HuH-7.5 (cell line): ENCODE measurements around the gene SLC25A51.
"Not testable (repeated sequence)": the region's sequence is repeated elsewhere in the genome, so short reads cannot be mapped to it uniquely, and the experiment has no call there.

ENCODE experiments used
- DNase-seq: peaks from one replicate; pipeline ENCODE4 v3.0.0; 2011; ENCODE audit warnings: low spot score

SLC25A51 gene

DNA sequence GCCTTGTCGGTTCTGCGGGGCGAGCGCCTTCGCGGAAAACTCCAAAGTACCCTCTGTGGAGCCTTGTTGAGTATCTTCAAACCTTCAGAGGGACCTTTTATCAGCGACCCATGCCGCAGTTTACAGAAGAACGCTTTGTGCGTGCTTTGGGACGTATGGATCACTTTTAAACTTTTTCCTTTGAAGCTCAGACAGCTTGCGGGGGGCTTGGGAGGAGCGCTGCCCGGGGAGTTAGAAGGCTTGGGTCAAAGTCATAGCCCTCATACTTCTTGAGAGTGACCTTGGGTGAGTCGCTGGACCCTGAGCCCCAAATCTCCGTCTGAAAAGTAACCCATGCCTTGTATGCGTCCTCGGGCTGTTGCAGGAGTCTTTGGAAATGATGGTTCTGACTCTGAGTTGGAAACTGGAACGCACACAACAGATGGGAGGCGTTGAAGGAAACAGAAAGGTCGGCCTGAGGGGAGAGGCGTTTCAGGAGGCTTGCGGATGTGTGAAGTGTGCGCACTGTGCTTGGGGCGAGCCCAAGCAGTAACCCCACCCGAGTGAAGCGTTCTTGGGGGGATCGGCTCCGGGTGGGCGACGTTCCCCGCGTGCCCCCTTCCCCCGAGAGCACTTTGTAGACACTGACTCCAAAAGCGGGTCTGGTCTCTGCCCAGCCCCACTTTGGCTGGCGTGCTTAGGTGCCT is 661 bp upstream of the SLC25A51 start:
- no peak for DNase-seq

DNA sequence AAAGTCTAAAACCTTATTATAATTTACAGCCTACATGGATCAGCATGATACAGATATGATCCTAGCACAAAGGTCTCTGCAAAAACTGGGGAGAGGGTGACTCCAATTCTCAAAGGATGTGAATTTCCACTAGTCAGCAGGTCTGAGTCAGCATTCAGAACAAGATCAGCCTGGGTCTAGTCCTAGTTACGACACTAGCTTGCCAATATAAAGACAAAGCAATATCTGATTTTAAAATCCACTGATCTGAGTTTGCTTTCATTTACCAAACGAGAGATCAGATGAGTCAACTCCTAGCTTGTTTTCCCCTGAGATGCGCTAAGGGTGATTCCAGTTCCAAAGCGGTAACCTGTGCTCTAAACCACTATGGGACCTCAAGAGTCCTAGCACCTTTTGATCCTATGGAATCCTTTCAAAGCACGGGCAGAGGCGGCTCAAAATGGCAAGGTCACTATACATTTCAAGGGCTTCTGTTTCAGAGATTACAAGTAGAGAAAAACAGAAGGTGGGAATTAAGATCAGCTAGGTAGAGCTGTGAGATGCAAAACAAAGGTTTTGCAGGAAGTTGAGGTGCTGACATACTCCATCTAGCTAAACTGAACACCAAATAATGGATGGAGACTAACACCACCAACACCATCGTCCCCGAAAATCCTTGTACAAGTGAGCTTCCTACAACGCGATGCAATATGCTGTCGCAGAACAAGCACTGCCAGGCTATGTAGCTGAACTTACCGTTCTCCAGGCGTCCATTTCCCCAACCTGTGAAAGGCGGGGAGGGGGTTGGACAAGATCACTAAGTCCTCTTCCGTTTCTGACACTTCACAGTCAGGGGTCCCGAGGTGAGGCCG is 906 bp downstream of the SLC25A51 start:
- no peak for DNase-seq

DNA sequence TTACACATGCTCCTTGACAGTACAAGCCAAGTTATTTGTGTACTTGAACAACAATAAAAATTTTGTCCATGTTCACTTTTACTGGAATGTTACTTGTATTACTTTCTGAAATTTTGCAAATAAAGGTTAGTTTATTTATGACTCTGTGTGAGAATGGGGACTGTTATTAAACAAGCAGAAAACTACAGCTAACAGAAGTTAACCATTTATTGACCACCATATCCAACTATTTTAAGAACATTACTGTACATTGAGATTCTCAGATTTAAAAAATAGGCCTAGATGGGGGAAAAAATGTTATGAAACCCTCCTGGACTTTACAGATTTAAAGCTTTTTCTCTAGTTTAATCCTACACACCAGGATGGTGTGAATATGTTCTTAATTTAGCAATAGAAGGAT is 1.8 kb downstream of the SLC25A51 start:
- DNase-seq: no peak

DNA sequence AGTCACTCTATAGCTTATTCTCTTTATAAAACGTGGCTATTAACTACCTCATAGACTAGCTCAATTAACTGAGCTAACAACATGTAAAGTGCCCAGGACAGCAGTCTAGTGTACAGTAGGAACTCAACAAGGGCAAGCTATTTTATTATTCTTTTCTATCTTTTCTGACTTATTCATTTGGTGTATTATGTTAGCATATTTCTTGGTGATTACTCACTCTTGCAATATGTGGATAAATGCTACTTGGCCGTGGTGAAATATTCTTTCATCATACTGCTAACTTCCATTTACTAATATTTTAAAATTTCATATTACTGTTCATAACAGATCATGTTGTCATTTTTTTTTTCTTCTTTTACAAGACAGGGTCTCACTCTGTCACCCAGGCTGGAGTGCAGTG is 4.9 kb downstream of the SLC25A51 start:
- DNase-seq: no peak

GRCh38 chr9:37897665-37898064 is 6.3 kb downstream of the SLC25A51 start:
- no peak for DNase-seq

DNA sequence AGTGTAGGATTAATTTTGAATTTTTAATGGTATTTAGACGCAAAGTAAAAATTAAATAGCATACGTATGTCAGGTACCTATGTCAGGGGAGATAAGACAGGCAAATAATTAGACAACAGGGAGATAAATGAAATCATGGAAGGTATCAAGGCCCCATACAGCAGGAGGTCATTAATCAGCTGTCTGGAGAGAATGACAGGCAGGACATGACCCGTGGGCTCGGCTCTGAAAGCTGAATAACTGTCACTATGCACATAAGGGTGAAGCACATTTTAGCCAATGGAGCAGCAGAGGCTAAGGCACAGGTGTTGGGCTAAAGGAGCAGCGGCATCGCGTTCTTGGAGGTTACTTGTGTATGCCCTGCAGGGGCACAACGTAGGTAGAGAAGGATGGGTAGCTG is 11.9 kb downstream of the SLC25A51 start:
- DNase-seq: no peak

- DNase-seq: not testable (repeated sequence)
These were observed 12.9 kb downstream of the SLC25A51 start for GRCh38 chr9:37891042-37891441.

- DNase-seq: no peak
These were observed 14.4 kb downstream of the SLC25A51 start for GRCh38 chr9:37889536-37889935.

DNA sequence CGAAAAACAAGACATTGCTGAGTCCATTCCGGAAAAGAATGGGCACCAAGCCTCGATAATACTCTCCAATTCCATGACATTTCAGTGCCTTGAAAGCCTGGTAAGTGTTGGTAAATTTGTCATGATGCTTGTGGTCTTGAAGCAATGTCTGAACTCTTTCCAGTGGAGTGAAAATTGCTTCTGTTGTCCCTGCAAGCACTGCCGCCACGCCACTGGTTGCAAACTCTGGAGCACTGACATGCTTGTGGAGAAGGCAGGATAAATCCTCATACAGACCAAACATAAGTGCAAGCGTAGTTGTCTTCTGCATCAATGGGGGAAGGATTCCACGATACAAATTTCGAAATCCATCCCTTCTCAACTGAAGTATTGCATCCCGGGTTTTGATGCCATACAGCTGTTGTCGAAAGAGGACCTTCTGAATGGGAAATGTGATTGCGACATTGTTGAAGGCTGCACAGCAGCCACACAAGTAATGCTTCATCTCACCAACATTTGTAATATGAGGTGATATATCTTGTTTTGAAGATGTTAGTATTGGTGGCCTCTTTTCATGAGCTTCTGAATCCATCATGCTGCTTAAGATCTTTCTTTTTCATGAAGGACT is 15.8 kb downstream of the SLC25A51 start:
- not testable (repeated sequence) for DNase-seq

GRCh38 chr9:37880916-37881479 is 22.9 kb downstream of the SLC25A51 start:
- DNase-seq: no peak

- DNase-seq: no peak
These were observed 27.6 kb downstream of the SLC25A51 start for GRCh38 chr9:37876376-37876775.

- DNase-seq: no peak
These were observed 30.0 kb downstream of the SLC25A51 start for GRCh38 chr9:37873955-37874354.

DNA sequence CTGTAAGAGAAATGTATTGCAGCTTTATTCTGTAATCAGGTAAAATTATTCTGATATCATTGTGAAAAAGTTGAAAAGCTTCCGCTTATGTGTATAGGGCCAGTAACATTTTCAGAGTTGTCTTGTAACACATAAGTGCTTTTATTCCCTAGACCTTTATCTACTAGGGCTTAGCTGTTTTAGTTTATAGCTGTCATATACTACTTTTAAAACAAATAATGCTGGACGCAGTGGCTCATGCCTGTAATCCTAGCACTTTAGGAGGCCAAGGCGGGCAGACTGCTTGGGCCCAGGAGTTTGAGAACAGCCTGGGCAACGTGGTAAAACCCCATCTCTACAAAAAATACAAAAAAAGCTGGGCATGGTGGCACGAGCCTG is 33.1 kb downstream of the SLC25A51 start:
- DNase-seq: no peak

GRCh38 chr9:37870081-37870798 is 33.7 kb downstream of the SLC25A51 start:
- DNase-seq: no peak

GRCh38 chr9:37862530-37862929 is 41.4 kb downstream of the SLC25A51 start:
- no peak for DNase-seq

DNA sequence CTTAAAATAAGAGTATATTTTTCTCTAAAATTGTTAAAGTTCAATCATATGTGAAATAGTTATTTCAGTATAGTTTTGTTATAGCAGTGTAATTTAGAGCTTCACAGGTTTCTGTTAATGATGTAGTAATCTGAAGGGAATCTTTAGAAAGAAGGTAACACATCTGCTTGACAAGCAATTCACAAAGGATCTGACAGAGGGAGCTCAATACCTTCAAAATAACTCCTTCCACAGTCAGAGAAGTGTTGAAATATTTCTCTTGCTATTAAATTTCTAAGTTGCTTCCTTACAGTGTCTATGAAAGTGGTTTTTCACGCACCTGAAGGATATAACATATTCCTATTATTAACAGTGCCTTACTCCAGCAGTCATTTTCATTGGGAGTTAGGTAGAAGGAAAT is 44.9 kb downstream of the SLC25A51 start:
- no peak for DNase-seq

DNA sequence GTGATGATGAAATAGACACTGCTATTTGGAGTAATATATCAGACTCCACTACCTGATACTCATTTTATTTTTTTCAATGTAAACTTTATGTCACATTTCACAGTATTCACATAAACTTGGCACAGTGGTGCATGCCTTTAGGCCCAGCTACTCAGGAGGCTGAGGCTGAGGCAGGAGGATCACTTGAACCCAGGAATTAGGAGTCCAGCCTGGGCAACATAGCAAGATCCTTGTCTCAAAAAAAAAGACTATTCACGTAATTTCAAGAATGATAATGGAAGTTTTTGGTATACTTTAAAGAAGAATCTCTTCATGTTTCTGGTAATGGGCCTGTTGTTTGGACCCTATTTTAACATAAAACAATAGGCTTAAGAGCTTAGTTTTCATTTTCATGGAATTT is 47.4 kb downstream of the SLC25A51 start:
- no peak for DNase-seq

DNA sequence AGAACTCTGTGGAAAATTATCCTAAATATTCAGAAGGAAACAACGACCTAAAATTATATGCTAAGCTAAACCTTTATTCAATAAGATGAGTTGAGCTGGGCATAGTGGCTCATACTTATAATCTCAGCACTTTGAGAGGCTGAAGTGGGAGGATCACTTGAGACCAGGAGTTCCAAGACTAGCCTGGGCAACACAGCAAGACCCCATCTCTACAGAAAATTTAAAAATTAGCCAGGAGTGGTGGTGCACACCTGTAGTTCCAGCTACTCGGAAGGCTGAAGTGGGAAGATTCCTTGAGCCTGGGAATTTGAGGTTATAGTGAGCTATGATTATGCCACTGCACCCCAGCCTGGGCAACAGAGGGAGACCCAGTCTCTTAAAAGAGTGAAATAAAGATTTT is 51.7 kb downstream of the SLC25A51 start:
- DNase-seq: no peak

- no peak for DNase-seq
These were observed 63.2 kb downstream of the SLC25A51 start for GRCh38 chr9:37840560-37841194.

DNA sequence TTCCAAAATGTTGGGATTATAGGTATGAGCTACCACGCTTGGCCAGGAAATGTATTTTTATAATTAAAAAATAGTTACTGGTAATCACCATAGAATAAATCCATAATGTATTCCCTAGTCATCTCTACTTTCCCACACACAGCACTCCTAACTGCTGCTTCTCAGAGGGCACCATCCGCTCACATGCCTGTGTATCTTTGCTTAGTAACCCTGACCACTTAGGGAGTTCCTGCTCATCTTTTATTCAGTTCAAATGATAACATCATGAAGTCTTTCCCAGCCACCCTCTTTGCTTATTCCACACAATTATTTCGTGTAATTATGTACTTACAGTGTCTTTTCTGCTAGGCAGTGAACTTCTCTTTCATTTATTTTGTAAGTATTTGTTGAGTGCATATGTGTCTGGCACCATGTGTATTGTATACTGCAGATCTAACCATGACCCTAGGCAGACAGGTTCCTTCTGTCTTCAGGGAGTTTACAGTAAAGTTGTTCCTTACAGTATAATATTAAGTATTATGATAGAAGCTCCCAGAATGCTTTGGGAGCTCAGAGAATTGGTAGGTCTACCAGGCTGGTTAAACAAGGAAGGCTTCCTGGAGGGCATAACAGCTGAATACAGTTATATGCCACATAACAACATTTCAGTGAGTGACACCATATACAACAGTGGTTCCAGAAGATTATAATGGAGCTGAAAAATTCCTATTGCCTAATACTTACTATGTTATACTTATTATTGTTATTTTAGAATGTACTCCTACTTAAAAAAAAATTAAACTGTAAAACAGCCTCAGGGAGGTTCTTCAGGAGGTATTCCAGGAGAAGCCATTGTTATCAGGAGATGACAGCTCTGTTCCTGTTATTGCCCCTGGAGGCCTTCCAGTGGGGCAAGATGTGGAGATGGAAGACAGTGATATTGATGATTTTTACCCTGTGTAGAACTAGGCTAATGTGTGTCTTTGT is 64.1 kb downstream of the SLC25A51 start:
- no peak for DNase-seq
